Measurements from ENCODE around the gene NUP54. TPM values are rescaled to one million over a fixed set of nuclear protein-coding genes. Genes with fewer than 3 reads are reported as not detected.

The NUP54 gene
- total and polyA plus RNA-seq, 2 of the 8 experiments (the other 6 are each of a cell fraction or from before 2014, with no cell fraction given), result 51.4 to 103 TPM

DNA sequence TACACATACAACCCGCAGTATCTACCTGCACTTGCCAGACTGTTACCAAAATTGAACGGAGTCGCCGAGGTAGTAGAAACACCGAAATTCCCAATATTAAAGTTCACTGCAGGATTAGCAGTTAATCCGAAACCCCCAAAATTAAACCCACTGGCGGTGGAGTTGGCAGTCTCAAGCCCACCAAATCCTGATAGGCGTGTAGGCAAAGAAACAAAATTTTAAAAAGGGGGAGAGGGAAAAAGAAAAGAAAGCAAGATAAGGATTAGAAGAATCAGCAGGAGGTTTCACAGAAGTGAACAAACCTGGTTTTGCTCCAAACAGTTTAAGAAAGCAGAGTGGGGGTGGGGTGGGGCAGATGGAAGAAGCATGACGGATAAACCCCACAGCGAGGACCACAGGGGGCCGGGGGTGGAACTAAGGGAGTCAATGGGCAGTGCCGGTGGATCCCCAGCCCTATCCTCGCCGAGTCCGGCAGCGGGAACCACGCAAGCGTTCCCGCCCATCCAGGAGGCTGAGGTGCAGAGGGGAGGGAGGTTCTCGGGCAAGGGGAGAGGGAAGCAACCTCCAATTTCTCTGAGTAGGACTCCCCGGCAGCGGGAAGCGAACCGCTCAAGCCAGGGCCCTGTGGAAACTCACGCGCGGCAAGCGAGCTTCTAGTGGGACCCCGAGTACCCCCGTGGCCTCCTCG is 599 bp downstream of the NUP54 start (continued):
- TF ChIP-seq, protein P1, sequence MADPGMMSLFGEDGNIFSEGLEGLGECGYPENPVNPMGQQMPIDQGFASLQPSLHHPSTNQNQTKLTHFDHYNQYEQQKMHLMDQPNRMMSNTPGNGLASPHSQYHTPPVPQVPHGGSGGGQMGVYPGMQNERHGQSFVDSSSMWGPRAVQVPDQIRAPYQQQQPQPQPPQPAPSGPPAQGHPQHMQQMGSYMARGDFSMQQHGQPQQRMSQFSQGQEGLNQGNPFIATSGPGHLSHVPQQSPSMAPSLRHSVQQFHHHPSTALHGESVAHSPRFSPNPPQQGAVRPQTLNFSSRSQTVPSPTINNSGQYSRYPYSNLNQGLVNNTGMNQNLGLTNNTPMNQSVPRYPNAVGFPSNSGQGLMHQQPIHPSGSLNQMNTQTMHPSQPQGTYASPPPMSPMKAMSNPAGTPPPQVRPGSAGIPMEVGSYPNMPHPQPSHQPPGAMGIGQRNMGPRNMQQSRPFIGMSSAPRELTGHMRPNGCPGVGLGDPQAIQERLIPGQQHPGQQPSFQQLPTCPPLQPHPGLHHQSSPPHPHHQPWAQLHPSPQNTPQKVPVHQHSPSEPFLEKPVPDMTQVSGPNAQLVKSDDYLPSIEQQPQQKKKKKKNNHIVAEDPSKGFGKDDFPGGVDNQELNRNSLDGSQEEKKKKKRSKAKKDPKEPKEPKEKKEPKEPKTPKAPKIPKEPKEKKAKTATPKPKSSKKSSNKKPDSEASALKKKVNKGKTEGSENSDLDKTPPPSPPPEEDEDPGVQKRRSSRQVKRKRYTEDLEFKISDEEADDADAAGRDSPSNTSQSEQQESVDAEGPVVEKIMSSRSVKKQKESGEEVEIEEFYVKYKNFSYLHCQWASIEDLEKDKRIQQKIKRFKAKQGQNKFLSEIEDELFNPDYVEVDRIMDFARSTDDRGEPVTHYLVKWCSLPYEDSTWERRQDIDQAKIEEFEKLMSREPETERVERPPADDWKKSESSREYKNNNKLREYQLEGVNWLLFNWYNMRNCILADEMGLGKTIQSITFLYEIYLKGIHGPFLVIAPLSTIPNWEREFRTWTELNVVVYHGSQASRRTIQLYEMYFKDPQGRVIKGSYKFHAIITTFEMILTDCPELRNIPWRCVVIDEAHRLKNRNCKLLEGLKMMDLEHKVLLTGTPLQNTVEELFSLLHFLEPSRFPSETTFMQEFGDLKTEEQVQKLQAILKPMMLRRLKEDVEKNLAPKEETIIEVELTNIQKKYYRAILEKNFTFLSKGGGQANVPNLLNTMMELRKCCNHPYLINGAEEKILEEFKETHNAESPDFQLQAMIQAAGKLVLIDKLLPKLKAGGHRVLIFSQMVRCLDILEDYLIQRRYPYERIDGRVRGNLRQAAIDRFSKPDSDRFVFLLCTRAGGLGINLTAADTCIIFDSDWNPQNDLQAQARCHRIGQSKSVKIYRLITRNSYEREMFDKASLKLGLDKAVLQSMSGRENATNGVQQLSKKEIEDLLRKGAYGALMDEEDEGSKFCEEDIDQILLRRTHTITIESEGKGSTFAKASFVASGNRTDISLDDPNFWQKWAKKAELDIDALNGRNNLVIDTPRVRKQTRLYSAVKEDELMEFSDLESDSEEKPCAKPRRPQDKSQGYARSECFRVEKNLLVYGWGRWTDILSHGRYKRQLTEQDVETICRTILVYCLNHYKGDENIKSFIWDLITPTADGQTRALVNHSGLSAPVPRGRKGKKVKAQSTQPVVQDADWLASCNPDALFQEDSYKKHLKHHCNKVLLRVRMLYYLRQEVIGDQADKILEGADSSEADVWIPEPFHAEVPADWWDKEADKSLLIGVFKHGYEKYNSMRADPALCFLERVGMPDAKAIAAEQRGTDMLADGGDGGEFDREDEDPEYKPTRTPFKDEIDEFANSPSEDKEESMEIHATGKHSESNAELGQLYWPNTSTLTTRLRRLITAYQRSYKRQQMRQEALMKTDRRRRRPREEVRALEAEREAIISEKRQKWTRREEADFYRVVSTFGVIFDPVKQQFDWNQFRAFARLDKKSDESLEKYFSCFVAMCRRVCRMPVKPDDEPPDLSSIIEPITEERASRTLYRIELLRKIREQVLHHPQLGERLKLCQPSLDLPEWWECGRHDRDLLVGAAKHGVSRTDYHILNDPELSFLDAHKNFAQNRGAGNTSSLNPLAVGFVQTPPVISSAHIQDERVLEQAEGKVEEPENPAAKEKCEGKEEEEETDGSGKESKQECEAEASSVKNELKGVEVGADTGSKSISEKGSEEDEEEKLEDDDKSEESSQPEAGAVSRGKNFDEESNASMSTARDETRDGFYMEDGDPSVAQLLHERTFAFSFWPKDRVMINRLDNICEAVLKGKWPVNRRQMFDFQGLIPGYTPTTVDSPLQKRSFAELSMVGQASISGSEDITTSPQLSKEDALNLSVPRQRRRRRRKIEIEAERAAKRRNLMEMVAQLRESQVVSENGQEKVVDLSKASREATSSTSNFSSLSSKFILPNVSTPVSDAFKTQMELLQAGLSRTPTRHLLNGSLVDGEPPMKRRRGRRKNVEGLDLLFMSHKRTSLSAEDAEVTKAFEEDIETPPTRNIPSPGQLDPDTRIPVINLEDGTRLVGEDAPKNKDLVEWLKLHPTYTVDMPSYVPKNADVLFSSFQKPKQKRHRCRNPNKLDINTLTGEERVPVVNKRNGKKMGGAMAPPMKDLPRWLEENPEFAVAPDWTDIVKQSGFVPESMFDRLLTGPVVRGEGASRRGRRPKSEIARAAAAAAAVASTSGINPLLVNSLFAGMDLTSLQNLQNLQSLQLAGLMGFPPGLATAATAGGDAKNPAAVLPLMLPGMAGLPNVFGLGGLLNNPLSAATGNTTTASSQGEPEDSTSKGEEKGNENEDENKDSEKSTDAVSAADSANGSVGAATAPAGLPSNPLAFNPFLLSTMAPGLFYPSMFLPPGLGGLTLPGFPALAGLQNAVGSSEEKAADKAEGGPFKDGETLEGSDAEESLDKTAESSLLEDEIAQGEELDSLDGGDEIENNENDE (IDR thresholded peaks at IDR 0.05; ENCODE audit: insufficient replicate concordance, low read length), result no peak
- no peak for TF ChIP-seq MAFK (IDR thresholded peaks at IDR 0.05; ENCODE audit: low read depth, low read length)
- TF ChIP-seq EZH2 (IDR thresholded peaks at IDR 0.05; ENCODE audit: low read depth, low read length, severe bottlenecking), result no peak
- TF ChIP-seq GTF2F1 (IDR thresholded peaks at IDR 0.05; ENCODE audit: borderline replicate concordance, low read depth, low read length), result no peak
- no peak for TF ChIP-seq NRF1 (IDR thresholded peaks at IDR 0.05; ENCODE audit: low read depth, low read length)

Measured in H1 (cell line).